GM18868 (cell line): Measurements from ENCODE around the gene SMIM36.
A peak's percentile ranks its signal among the peaks of the same experiment; 100 is the strongest.
"Not testable (repeated sequence)": the region's sequence is repeated elsewhere in the genome, so short reads cannot be mapped to it uniquely, and the experiment has no call there.

Experiments
- ATAC-seq: cut with Tn5 transposase; IDR thresholded peaks from one replicate; pipeline ENCODE4 v1.9.1; 2021; ENCODE audit warnings: mild to moderate bottlenecking, moderate library complexity; ENCODE audit not compliant: unreplicated experiment

The SMIM36 gene

DNA sequence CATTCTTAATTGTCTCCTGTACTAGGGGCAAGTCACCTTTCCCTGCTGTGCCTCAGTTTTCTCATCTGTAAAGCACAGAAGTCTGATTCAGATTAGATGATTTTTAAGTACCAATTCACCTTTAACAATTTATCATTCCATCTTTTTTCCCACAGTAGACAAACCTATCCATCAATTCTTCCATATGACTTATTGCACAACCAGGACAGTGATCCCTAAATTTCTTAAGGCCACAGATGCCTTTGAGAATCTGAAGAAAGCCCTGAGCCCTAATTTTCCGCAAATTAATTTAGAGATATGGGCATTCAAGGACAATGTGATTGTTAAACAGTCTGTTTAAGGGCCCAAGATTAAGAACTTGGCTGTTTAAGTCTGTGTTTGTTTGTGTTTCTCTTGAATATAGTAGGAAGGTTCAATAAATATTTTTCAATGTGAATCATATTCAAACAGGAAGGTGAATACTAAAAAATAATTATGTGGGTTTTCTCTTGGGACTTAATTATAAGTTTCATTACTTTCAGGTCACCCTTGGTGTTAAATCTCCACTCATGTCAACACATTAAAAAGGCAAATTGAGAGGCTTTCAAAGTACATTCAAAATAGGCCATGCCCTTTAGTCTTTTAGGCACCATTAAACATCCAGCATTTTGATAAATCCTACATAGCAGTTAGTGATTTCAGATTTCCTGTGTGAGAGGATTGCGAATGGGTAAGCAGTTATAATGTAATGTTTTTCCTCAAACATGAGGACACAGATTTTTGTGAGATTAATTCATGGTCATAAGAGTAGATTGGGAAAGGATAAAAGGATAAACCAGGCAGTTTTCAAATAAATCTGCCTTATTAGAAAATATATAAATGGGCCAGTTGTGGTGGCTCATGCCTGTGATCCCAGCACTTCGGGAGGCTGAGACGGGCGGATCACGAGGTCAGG is 54.7 kb downstream of the SMIM36 start:
- no peak for ATAC-seq

GRCh38 chr17:55454906-55455474 is 56.3 kb downstream of the SMIM36 start:
- no peak for ATAC-seq

- no peak for ATAC-seq
Measured at GRCh38 chr17:55453839-55454557, 57.3 kb downstream of the SMIM36 start.

GRCh38 chr17:55452139-55452790 is 59.0 kb downstream of the SMIM36 start:
- ATAC-seq: no peak

- ATAC-seq: no peak
Measured at GRCh38 chr17:55451758-55452138, 59.5 kb downstream of the SMIM36 start.

DNA sequence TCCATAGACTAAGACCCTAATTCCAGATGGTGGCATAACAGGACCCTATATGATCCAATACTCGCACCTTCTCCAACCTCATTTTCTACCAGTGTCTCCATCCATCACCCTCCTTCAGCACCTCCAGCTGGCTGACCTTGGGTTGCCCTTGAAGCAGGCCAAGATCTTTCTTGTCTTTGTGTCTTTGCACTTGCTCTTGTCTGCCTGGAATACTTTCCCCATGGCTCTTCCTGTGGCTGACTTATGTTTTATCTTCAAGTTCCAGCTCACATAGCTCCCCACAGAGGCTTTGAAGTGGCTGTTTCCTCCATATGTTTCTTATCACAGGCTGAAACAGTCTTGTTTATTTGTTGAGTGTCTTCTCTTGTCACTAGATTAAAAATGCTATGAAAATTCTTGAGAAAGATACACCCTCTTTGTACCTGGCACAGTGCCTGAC is 60.0 kb downstream of the SMIM36 start:
- no peak for ATAC-seq

DNA sequence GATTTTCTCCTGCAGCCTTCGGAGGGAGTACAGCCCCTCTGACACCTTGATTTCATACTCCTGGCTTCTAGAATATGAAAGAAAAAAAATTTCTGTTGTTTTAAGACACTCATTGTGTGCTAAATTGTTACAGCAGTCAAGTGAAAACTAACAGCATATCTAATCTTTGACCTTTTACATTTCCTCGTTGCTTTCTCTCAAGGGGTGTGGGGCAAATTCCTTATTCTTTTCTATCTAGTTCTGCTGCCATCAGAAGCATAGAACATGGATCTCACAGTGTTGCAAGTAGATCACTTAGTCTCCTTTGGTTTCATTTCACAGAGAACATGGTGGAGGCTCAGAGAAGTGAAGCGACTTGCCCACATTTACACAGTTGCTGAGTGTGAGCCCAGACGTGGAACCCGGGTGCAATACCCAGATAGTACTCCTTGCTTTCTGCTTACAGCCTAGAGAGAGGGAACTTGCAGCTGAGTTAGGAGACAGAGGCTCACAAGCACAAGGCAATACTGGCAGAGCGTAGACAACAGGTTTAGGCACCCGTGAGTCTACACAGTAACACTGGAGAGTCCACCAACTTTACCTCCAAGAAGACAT is 60.9 kb downstream of the SMIM36 start:
- no peak for ATAC-seq

GRCh38 chr17:55448681-55449080 is 62.6 kb downstream of the SMIM36 start:
- no peak for ATAC-seq

DNA sequence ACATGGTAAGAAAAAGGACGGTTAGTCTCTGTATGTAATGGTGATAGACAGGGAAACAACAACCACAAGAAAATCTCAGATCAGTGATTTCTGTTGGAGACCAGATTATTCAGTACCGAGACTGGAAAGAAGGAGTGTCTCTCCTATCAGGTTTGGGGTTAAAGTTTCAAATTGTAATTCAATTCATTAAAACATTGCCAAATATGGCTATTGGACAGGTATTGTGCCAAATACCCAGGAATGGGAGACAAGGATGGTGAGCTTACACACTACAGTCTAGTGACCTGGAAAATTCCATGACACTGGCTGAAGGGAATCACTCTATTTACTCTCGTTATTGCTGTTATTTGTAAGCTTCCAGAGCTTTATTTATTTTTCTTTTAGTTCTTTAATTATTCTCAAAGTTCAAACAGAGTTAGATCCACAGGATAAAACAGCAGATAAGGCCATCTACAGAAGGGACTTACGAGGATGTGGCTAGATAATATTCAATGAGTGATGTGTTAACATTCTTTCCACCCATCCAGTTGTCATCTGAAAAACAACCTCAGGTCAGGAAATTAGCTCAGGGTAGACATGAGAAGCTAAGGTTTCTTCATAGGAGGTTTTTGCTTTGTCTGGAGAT is 64.6 kb downstream of the SMIM36 start:
- no peak for ATAC-seq

GRCh38 chr17:55446004-55446403 is 65.2 kb downstream of the SMIM36 start:
- not testable (repeated sequence) for ATAC-seq

GRCh38 chr17:55444471-55445441 is 66.5 kb downstream of the SMIM36 start:
- ATAC-seq: peak; percentile 67

DNA sequence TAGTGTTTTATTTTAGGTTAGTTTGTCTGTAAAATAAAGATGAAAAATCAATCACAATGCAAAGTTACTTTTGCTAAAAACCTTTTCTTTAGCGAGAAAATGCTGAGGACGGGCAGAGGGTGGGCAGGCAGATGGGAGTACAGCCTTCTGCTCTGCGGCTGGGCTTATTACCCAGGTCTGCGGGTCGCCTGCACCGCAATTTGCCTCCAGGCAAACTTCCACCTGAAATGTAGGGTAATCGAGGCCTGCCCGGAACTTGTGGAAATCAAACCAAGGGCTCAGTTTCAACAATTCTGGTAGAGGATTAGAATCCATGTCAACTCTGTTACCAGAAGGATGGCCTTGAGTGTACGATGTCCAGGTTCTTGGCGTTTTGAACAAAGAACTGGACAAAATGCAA is 67.3 kb downstream of the SMIM36 start:
- ATAC-seq: no peak

DNA sequence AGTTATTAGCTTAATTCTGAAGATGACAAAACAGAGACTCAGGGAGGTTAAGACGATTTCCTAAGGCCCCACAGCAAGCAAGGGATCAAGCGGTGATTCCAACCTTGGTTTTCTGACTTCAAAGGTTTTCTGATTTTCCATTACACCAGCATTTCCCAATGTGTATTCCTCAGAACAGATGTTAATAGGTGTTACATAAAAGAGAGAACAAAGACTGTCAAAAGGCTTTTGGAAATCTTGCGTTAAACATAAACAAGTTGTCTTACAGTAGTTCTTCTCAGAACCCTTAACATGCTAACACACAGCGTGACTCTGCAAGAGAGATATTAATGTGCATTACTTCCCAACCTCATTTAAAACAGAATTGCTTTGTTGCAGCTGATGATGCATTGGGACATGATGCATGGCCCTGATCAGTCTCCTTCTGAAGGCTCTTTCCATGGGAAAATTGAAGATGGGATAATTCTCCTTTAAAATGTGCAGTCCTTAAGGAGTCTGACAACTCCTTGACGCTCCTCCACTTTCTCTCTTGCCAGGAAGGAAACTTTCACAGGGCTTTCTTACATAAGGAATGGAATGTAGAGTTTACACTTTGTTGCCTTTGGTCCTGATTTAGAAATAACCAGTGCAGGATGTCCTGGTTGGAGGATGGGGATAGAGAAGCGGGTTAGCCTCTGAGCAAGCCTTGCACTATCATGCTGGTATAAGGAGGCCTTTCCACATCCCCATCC is 68.1 kb downstream of the SMIM36 start:
- no peak for ATAC-seq

GRCh38 chr17:55442462-55442861 is 68.8 kb downstream of the SMIM36 start:
- ATAC-seq: no peak

DNA sequence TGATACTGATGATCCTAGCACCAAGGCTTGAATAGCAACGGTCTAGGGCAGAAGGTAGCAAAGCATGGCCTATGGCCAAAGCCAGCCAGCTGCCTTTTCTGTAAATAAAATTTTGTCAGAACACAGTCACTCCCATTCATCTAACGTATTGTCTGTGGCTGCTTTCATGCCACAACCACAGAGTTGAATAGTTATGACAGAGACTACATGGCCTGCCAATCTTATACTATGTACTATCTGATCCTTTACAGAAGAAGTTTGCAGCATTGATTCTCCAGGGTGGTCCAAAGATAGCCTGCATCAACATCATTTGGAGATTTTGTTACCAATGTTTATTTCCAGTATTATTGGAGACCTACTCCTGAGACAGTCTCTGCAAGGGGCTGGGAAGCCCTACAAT is 69.7 kb downstream of the SMIM36 start:
- peak; percentile 36 for ATAC-seq

DNA sequence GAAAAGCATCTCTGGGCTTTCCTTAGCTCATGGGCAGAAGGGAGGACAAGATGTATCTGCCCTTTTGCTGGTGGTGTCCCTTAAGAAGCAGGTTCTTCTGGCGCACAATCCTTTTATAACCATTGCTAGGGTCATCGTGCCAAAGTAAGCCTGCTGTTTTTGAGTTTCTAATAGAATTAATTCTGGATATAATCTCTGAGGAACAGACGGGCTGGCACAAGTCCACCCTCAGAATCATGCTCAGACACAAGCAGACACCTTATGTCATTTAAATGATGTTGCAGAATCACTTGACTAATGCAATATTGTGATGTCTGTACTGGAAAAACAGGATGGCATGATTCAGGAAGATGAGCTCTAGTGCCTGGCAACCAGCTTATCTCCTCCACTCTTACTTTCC is 70.9 kb downstream of the SMIM36 start:
- no peak for ATAC-seq

GRCh38 chr17:55437159-55437605 is 74.1 kb downstream of the SMIM36 start:
- peak; percentile 55 for ATAC-seq
